OCI-LY3 (cell line): ENCODE results near the gene ANKRD13D.

Experiments
- CTCF ChIP-seq: fragments of 200-600, 300-600 bp; sonication (generic); IDR thresholded peaks from 2 replicates; pipeline ENCODE4 v1.5.1; 2014; ENCODE audit warnings: antibody characterized with exemption, low read length, low read depth
- EZH2phosphoT487 ChIP-seq: fragments of 200-600 bp; shearing (Covaris generic); IDR thresholded peaks from 2 replicates; pipeline ENCODE4 v1.6.1; 2018; ENCODE audit warnings: antibody characterized with exemption, mixed run types, low read depth

- no peak for TF ChIP-seq CTCF
- TF ChIP-seq EZH2phosphoT487: no peak
Observed at GRCh38 chr11:67269401-67270255, 19.5 kb upstream of the ANKRD13D start.
